22Rv1 (cell line): ENCODE results near the gene CYB561D2.

ENCODE experiments used
- CTCF ChIP-seq: fragments of 450-650 bp; IDR thresholded peaks from 2 replicates; pipeline ENCODE4 v1.5.1; 2017; ENCODE audit warnings: mild to moderate bottlenecking
- ZFX ChIP-seq: fragments of 450-650 bp; IDR thresholded peaks from 2 replicates; pipeline ENCODE4 v1.6.1; 2017; ENCODE audit warnings: antibody characterized with exemption, borderline replicate concordance

GRCh38 chr3:50390508-50391224, 40.0 kb downstream of the CYB561D2 start:
- TF ChIP-seq CTCF: no peak
- no peak for TF ChIP-seq ZFX
